GM12878 (cell line): ENCODE data around the gene ABCD3. TPM values are rescaled to one million over a fixed set of nuclear protein-coding genes. Genes with fewer than 3 reads are reported as not detected.

Experiments used
- ATAC-seq: fragments of 200-7000 bp; cut with Tn5 transposase; 3 replicates; pipeline ENCODE4 v1.9.1; 2020; ENCODE audit warnings: mild to moderate bottlenecking, moderate library complexity
- BruUV-seq: library from RNA; stranded (reverse); fragments of 400-500 nt; replicated peaks from 2 replicates; lab custom pipeline; 2021; lab: Mats Ljungman, UMichigan
- CTCF ChIA-PET: fragments of 300-600 bp; sonication (Branson Sonifier 250); formaldehyde crosslinking; extraction: SDS; loops from one replicate; lab custom pipeline; 2021; ENCODE audit warnings: inconsistent platforms; lab: Yijun Ruan, JAX
- POLR2A ChIA-PET: fragments of 350-600 bp; formaldehyde crosslinking; extraction: SDS; loops from one replicate; lab custom pipeline; 2021; ENCODE audit warnings: inconsistent platforms; lab: Charles Lee
- RAD21 ChIA-PET: fragments of 300-600 bp; sonication (Branson Sonifier 250); formaldehyde crosslinking; loops from one replicate; lab custom pipeline; 2023; ENCODE audit warnings: antibody characterized with exemption; ENCODE audit not compliant: unreplicated experiment; lab: Charles Lee
- SMC1A ChIA-PET: fragments of 300-600 bp; sonication (Branson Sonifier 250); formaldehyde crosslinking; loops from one replicate; lab custom pipeline; 2023; ENCODE audit not compliant: unreplicated experiment, uncharacterized antibody; lab: Charles Lee
- DNase-seq: peaks from one replicate; pipeline ENCODE4 v3.0.0-alpha.2; 2011; ENCODE audit warnings: low read depth, low spot score
- FAIRE-seq: peaks from 3 replicates; lab custom pipeline; 2011; peaks lifted over from hg19 to GRCh38; lab: Jason Lieb, UNC
- H2AFZ ChIP-seq: 2 replicates; pipeline ENCODE4 v1.6.0; 2011; ENCODE audit warnings: low read depth, low read length, control low read depth; ENCODE audit not compliant: control insufficient read depth
- H3K27ac ChIP-seq: 2 replicates; pipeline ENCODE4 v1.5.1; 2011; ENCODE audit warnings: control low read depth; ENCODE audit not compliant: control insufficient read depth, insufficient read depth
- H3K27me3 ChIP-seq, 2 experiments: replicated peaks in 1 of 2; 2 replicates each; pipeline versions ENCODE4 v1.6.0 to v1.6.1; 2011; ENCODE audit warnings: low read length in 1 of 2; ENCODE audit not compliant: control insufficient read depth in 2 of 2, insufficient read depth in 2 of 2
- H3K36me3 ChIP-seq, 2 experiments: 2 replicates each; pipeline ENCODE4 v1.5.1; 2011; ENCODE audit warnings: low read length in 1 of 2; ENCODE audit not compliant: control insufficient read depth in 2 of 2, insufficient read depth in 2 of 2
- H3K4me1 ChIP-seq: 2 replicates; pipeline ENCODE4 v1.6.1; 2011; ENCODE audit warnings: mild to moderate bottlenecking, low read length, moderate library complexity, mixed read lengths; ENCODE audit not compliant: control insufficient read depth, insufficient read depth
- H3K4me2 ChIP-seq: 2 replicates; pipeline ENCODE4 v1.6.0; 2011; ENCODE audit warnings: control low read depth; ENCODE audit not compliant: control insufficient read depth, insufficient read depth
- H3K4me3 ChIP-seq: fragments of 200-600 bp; sonication (generic); 2 replicates; pipeline ENCODE4 v1.5.1; 2016
- H3K79me2 ChIP-seq: 2 replicates; pipeline ENCODE4 v1.6.0; 2011; ENCODE audit warnings: low read length; ENCODE audit not compliant: control insufficient read depth, insufficient read depth
- H3K9ac ChIP-seq: 2 replicates; pipeline ENCODE4 v1.8.0; 2011; ENCODE audit warnings: low read length, control low read depth, mixed read lengths; ENCODE audit not compliant: control insufficient read depth, insufficient read depth
- H3K9me3 ChIP-seq: replicated peaks from 3 replicates; pipeline ENCODE4 v1.5.1; 2011; ENCODE audit warnings: mild to moderate bottlenecking, low read length; ENCODE audit not compliant: control insufficient read depth, insufficient read depth
- H4K20me1 ChIP-seq: 2 replicates; pipeline ENCODE4 v1.6.0; 2011; ENCODE audit not compliant: control insufficient read depth, insufficient read depth
- CEBPB ChIP-seq, 2 experiments: fragments of 150-350 bp in 1 of 2; IDR thresholded peaks; 2 replicates each; pipeline ENCODE4 v1.6.1; 2012 to 2014; ENCODE audit warnings: low read depth in 2 of 2, low read length in 2 of 2, borderline replicate concordance in 1 of 2, inconsistent platforms in 1 of 2
- GABPA ChIP-seq: IDR thresholded peaks from 2 replicates; pipeline ENCODE4 v1.6.1; 2014; ENCODE audit warnings: antibody characterized with exemption, low read depth, mild to moderate bottlenecking, inconsistent platforms
- HDAC6 ChIP-seq: fragments of 200-600 bp; sonication (generic); IDR thresholded peaks from one replicate; pipeline ENCODE4 v1.8.0; 2017; ENCODE audit warnings: antibody characterized with exemption; ENCODE audit not compliant: unreplicated experiment
- KLF5 ChIP-seq: fragments of 450-650 bp; IDR thresholded peaks from 2 replicates; pipeline ENCODE4 v1.6.1; 2014; ENCODE audit warnings: mild to moderate bottlenecking; ENCODE audit not compliant: partially characterized antibody
- NRF1 ChIP-seq: conservative IDR thresholded peaks from 2 replicates; pipeline ENCODE4 v1.6.1; 2011; ENCODE audit warnings: mild to moderate bottlenecking, low read depth, low read length, improper control_type of control experiment
- RBBP5 ChIP-seq: fragments of 200-600 bp; sonication (generic); conservative IDR thresholded peaks from 2 replicates; pipeline ENCODE4 v1.6.1; 2016
- RELA ChIP-seq: fragments of 450-650 bp; IDR thresholded peaks from 2 replicates; pipeline ENCODE4 v1.8.0; 2014; ENCODE audit warnings: borderline replicate concordance; ENCODE audit not compliant: partially characterized antibody
- TCF7 ChIP-seq: IDR thresholded peaks from 2 replicates; pipeline ENCODE4 v1.6.1; 2014; ENCODE audit warnings: antibody characterized with exemption, borderline replicate concordance
- ZZZ3 ChIP-seq: IDR thresholded peaks from 2 replicates; pipeline ENCODE4 v1.6.1; 2011; ENCODE audit warnings: low read depth; ENCODE audit not compliant: control insufficient read depth, insufficient read length
- WGBS: methylation state at CpG from one replicate; pipeline ENCODE4 v1.1.6; 2016; ENCODE audit warnings: low lambda C conversion rate; ENCODE audit not compliant: insufficient replicate concordance, insufficient coverage; ENCODE audit errors: missing lambda C conversion rate; 5-methylcytosine and 5-hydroxymethylcytosine counted together
- in situ Hi-C: fragments of 300-500 bp; cut with MboI; formaldehyde crosslinking; loops from 9 replicates; pipeline ENCODE4 v1.14.3; 2018; ENCODE audit warnings: mixed read lengths
- intact Hi-C: fragments of 100-400 bp; cut with micrococcal nuclease; formaldehyde crosslinking; loops from one replicate; pipeline ENCODE4 v1.14.2; 2022; ENCODE audit not compliant: unreplicated experiment
- polyA plus RNA-seq, 11 experiments: library from polyadenylated mRNA; depleted of rRNA in 4 of 11; unstranded in 6 of 11; stranded (reverse) in 5 of 11; fragments of >200 nt; fragmentation: Nextera tagmentation in 4 of 11; fragmentation: Illumina TruSeq in 1 of 11; extraction: Ambion mirVana in 4 of 11; extraction: Trizol in 1 of 11; gene quantifications; 1 replicate in 1 of 11; 2 replicates in 10 of 11; pipeline versions ENCODE4 v1.2.1 to v1.2.3, GENCODE V29; 2011 to 2016; ENCODE audit warnings: inconsistent platforms in 2 of 11, missing spikeins in 2 of 11, low read depth in 1 of 11
- total RNA-seq, 4 experiments: library from RNA; depleted of rRNA in 3 of 4; stranded (reverse); fragments of >200 nt in 3 of 4; fragmentation: Illumina TruSeq in 1 of 4; extraction: Trizol in 1 of 4; gene quantifications; 2 replicates each; pipeline versions ENCODE4 v1.2.1 to v1.2.3, GENCODE V29; 2013 to 2021

ABCD3 gene
- total and polyA plus RNA-seq, 10 of the 15 experiments (the other 5 are each of a cell fraction or from before 2014, with no cell fraction given): 15.1 to 40.2 (median 24.1) TPM

- Histone ChIP-seq H3K36me3 (no peaks in the 10 kb centered on the region), H3K79me2 (no peaks in the 10 kb centered on the region), H3K9ac (no peak overlapping the region), H3K4me3 (no peak overlapping the region; the same call in 1 of the 2 replicates), H4K20me1 (no peaks in the 10 kb centered on the region), H3K27me3 (peaks cover 5 to 12% of the 10 kb centered on the region in 2 experiments), H2AFZ (no peak overlapping the region), H3K4me2 (peak overlapping the region; percentile 91), H3K27ac (no peak overlapping the region), H3K9me3 (no peaks in the 10 kb centered on the region), H3K4me1 (peaks cover 12% of the 10 kb centered on the region; the same call in 1 of the 2 replicates)
- FAIRE-seq: no peak
- no peak for TF ChIP-seq RBBP5
- no peak for TF ChIP-seq TCF7
- TF ChIP-seq RELA: no peak
- no peak for TF ChIP-seq HDAC6
- TF ChIP-seq NRF1: no peak
- TF ChIP-seq GABPA: no peak
- TF ChIP-seq CEBPB (IDR thresholded peaks at IDR 0.05; ENCODE audit: borderline replicate concordance in 1 of 2, low read depth in 2 of 2, low read length in 2 of 2): no peak
- TF ChIP-seq ZZZ3: no peak
- TF ChIP-seq KLF5: no peak
- in situ Hi-C loops: no loop called here
- BruUV-seq: no TSS peak
- ChIA-PET POLR2A (no interaction called here), CTCF (no interaction called here), RAD21 (no interaction called here), SMC1A (interaction anchor here (1.3 to 1.5 kb wide), 2 partner anchors 12 to 58 kb away, joined by 3 to 5 read pairs; no protein-coding TSS in a partner anchor)
- no peak for DNase-seq
- intact Hi-C loops: no loop called here
- ATAC-seq: no peak
- 79% methylated on average over 23 of the region's 23 CpGs for WGBS
Measured at GRCh38 chr1:94540440-94541245, 122.5 kb downstream of the ABCD3 start.
